Trophoblast cell (in vitro differentiated cells and primary cell): ENCODE results near the gene SATB2.

Experiments used
- DNase-seq, 2 donors: peaks; one replicate each; pipeline ENCODE4 v3.0.0-alpha.2; 2016
- H2AFZ ChIP-seq: 2 replicates; pipeline ENCODE4 v1.6.1; 2013; ENCODE audit warnings: low read length, moderate library complexity, mild to moderate bottlenecking; ENCODE audit not compliant: insufficient read depth, poor library complexity
- H2AK5ac ChIP-seq: 2 replicates; pipeline ENCODE4 v1.6.1; 2013; ENCODE audit warnings: mild to moderate bottlenecking, low read length
- H2BK120ac ChIP-seq: 2 replicates; pipeline ENCODE4 v1.6.1; 2013; ENCODE audit warnings: low read length, mild to moderate bottlenecking, moderate library complexity; ENCODE audit not compliant: insufficient read depth, poor library complexity
- H2BK12ac ChIP-seq: 2 replicates; pipeline ENCODE4 v1.6.1; 2013; ENCODE audit warnings: mild to moderate bottlenecking, low read length, moderate library complexity
- H2BK5ac ChIP-seq: 2 replicates; pipeline ENCODE4 v1.6.1; 2013; ENCODE audit warnings: low read length, low read depth, moderate library complexity, mild to moderate bottlenecking; ENCODE audit not compliant: poor library complexity
- H3K14ac ChIP-seq: 2 replicates; pipeline ENCODE4 v1.6.1; 2013; ENCODE audit warnings: mild to moderate bottlenecking, low read length
- H3K18ac ChIP-seq: 2 replicates; pipeline ENCODE4 v1.6.1; 2013; ENCODE audit warnings: mild to moderate bottlenecking, low read length
- H3K23ac ChIP-seq: 2 replicates; pipeline ENCODE4 v1.6.1; 2013; ENCODE audit warnings: low read length
- H3K27ac ChIP-seq: 2 replicates; pipeline ENCODE4 v1.5.1; 2013; ENCODE audit warnings: low read depth, mild to moderate bottlenecking, inconsistent platforms, low read length, moderate library complexity
- H3K27me3 ChIP-seq: 2 replicates; pipeline ENCODE4 v1.6.1; 2013; ENCODE audit warnings: inconsistent platforms, mild to moderate bottlenecking, low read length, moderate library complexity; ENCODE audit not compliant: insufficient read depth
- H3K36me3 ChIP-seq, 2 experiments: 1 replicate in 1 of 2; 2 replicates in 1 of 2; pipeline ENCODE4 v1.6.1; 2013; ENCODE audit warnings: low read length in 2 of 2, mild to moderate bottlenecking in 2 of 2, moderate library complexity in 1 of 2; ENCODE audit not compliant: insufficient read depth in 2 of 2, control insufficient read depth in 1 of 2
- H3K4ac ChIP-seq: 2 replicates; pipeline ENCODE4 v1.6.1; 2013; ENCODE audit warnings: low read depth, mild to moderate bottlenecking, low read length, moderate library complexity
- H3K4me1 ChIP-seq, 2 experiments: 1 replicate in 1 of 2; 2 replicates in 1 of 2; pipeline ENCODE4 v1.6.1; 2013; ENCODE audit warnings: low read length in 2 of 2, mild to moderate bottlenecking in 2 of 2, moderate library complexity in 1 of 2; ENCODE audit not compliant: insufficient read depth in 2 of 2, control insufficient read depth in 1 of 2
- H3K4me2 ChIP-seq: 2 replicates; pipeline ENCODE4 v1.6.1; 2013; ENCODE audit warnings: inconsistent platforms, mild to moderate bottlenecking, low read length, moderate library complexity
- H3K4me3 ChIP-seq: 2 replicates; pipeline ENCODE4 v1.5.1; 2013; ENCODE audit warnings: mild to moderate bottlenecking, low read depth, low read length, inconsistent platforms
- H3K79me1 ChIP-seq: one replicate; pipeline ENCODE4 v1.6.1; 2013; ENCODE audit warnings: low read length
- H3K79me2 ChIP-seq: 2 replicates; pipeline ENCODE4 v1.6.1; 2013; ENCODE audit warnings: low read length, mild to moderate bottlenecking; ENCODE audit not compliant: control insufficient read depth, insufficient read depth, poor library complexity
- H3K9ac ChIP-seq: 2 replicates; pipeline ENCODE4 v1.6.1; 2013; ENCODE audit warnings: mild to moderate bottlenecking, low read length
- H3K9me3 ChIP-seq: 2 replicates; pipeline ENCODE4 v1.6.1; 2013; ENCODE audit warnings: low read depth, mild to moderate bottlenecking, control low read depth, inconsistent platforms, low read length; ENCODE audit not compliant: insufficient read depth
- H4K12ac ChIP-seq: 2 replicates; pipeline ENCODE4 v1.6.1; 2013; ENCODE audit warnings: low read depth, mild to moderate bottlenecking, low read length, moderate library complexity
- H4K8ac ChIP-seq: 2 replicates; pipeline ENCODE4 v1.6.1; 2013; ENCODE audit warnings: low read depth, mild to moderate bottlenecking, low read length, moderate library complexity
- H4K91ac ChIP-seq: one replicate; pipeline ENCODE4 v1.6.1; 2013; ENCODE audit warnings: low read depth, mild to moderate bottlenecking, low read length, moderate library complexity
- WGBS: extraction: QIAGEN DNeasy Blood & Tissue Kit; methylation state at CpG from one replicate; pipeline ENCODE4 v1.1.7; 2013; ENCODE audit warnings: missing lambda C conversion rate; ENCODE audit not compliant: insufficient read length, insufficient coverage; ENCODE audit errors: extremely low coverage; 5-methylcytosine and 5-hydroxymethylcytosine counted together

SATB2 gene

DNA sequence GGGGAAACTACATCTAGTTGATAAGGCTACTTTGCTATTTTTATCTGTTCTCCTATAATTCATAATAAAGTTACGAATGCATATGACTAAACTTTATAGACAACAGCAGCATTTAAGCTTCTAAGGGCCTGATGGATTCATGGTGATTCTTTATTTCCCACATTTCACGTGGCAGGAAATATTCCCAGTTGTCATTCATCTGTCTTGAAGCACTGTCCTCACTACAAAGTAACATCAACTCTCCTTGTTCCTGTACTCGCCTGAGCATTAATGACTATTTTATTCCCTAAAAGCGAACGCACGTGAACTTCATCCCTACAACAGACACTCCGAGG lies 2.6 kb downstream of the SATB2 start:
- Histone ChIP-seq H3K27me3 (peaks cover 31% of the 10 kb centered on the region), H3K79me2 (no peaks in the 10 kb centered on the region), H3K27ac (no peak overlapping the region), H3K23ac (no peak overlapping the region), H3K14ac (no peak overlapping the region), H2AK5ac (no peak overlapping the region), H4K8ac (no peak overlapping the region), H3K79me1 (peaks cover 8% of the 10 kb centered on the region), H2BK5ac (no peak overlapping the region), H3K4me2 (peak overlapping the region; percentile 78), H3K9me3 (no peaks in the 10 kb centered on the region), H3K9ac (no peak overlapping the region), H3K4me3 (no peak overlapping the region), H3K4ac (no peak overlapping the region), H4K91ac (no peak overlapping the region), H2BK120ac (no peak overlapping the region), H4K12ac (no peak overlapping the region), H2AFZ (no peak overlapping the region), H3K36me3 (no peaks in the 10 kb centered on the region), H3K4me1 (peaks cover 9 to 16% of the 10 kb centered on the region in 2 experiments), H3K18ac (no peak overlapping the region), H2BK12ac (no peak overlapping the region)
- no peak for DNase-seq
- no CpG with 5 or more reads among the region's 7 CpGs for WGBS

DNA sequence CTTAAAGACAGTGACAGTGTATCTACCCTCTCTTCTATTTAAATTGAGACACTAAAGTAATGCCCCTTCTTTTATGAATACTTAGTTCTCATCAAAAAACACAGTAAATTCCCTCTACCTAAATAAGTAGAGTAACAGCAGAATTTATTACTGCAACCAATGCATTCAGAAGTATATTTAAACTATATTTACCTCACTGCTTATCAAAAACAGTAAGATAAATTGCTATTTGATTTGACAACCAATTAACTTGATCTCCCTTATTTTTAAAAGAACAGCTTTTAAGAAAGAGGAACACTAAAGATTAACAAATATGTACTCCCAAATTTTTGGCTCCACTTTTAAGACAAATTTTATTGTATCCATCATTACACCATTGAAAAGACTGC lies 4.8 kb downstream of the SATB2 start:
- Histone ChIP-seq H3K4me2 (no peak overlapping the region), H3K27me3 (peaks cover 23% of the 10 kb centered on the region), H3K9me3 (no peaks in the 10 kb centered on the region), H3K9ac (no peak overlapping the region), H2BK5ac (no peak overlapping the region), H2BK12ac (no peak overlapping the region), H3K18ac (no peak overlapping the region), H3K14ac (no peak overlapping the region), H4K12ac (no peak overlapping the region), H3K4me1 (peaks cover 9 to 13% of the 10 kb centered on the region in 2 experiments), H3K79me1 (peaks cover 2% of the 10 kb centered on the region), H3K79me2 (no peaks in the 10 kb centered on the region), H4K91ac (no peak overlapping the region), H3K27ac (no peak overlapping the region), H2BK120ac (no peak overlapping the region), H3K23ac (no peak overlapping the region), H4K8ac (no peak overlapping the region), H3K4ac (no peak overlapping the region), H2AFZ (no peak overlapping the region), H3K36me3 (no peaks in the 10 kb centered on the region), H3K4me3 (no peak overlapping the region), H2AK5ac (no peak overlapping the region)
- DNase-seq: no peak

DNA sequence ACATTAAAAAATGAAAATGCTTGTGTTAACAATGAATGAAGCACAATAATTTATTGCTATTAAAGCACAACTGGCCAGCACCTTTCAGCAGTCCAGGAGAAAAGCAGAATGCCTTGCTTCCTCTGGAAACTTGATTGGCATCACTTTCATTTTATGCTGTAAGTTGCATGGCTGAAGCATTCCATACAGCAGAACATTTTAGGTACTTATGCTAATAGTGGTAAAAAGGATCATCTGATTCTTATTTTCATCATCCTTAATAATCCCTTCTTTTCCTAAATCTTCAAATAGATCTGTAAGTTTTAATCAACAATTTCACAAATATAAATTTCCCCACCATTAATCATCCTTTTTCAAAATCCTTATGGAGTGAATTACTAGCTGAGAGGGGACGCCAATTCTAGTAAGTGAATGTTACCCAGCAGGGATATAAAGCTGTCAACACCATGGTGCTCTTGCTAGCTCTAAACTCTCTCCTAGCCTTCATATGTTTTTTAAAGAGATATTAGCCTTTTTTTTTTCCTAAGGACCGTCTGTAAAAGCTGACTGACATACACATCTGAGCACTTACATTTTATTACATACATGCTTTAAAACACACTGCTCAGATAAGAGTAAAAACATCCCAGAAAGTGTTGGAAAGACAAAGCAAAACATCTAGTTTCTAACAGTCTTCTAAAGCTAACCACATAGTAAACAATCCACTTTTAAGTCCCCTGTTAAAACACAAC lies 5.3 kb downstream of the SATB2 start:
- H3K23ac ChIP-seq: no peak overlapping the region
- no peaks in the 10 kb centered on the region for H3K9me3 ChIP-seq
- no peak overlapping the region for H3K9ac ChIP-seq
- H2BK5ac ChIP-seq: no peak overlapping the region
- H3K4me2 ChIP-seq: no peak overlapping the region
- no peaks in the 10 kb centered on the region for H3K79me1 ChIP-seq
- no peak overlapping the region for H3K18ac ChIP-seq
- no peak overlapping the region for H2BK12ac ChIP-seq
- peaks cover 19% of the 10 kb centered on the region for H3K27me3 ChIP-seq
- H2AFZ ChIP-seq: no peak overlapping the region
- no peak overlapping the region for H3K4me3 ChIP-seq
- H2AK5ac ChIP-seq: no peak overlapping the region
- no peak for DNase-seq
- peaks cover 9 to 13% of the 10 kb centered on the region in 2 experiments for H3K4me1 ChIP-seq
- H3K36me3 ChIP-seq: no peaks in the 10 kb centered on the region
- H4K12ac ChIP-seq: no peak overlapping the region
- no peak overlapping the region for H3K27ac ChIP-seq
- H3K79me2 ChIP-seq: no peaks in the 10 kb centered on the region
- H2BK120ac ChIP-seq: no peak overlapping the region
- no peak overlapping the region for H4K8ac ChIP-seq
- WGBS: no CpG with 5 or more reads among the region's 2 CpGs
- no peak overlapping the region for H3K14ac ChIP-seq
- H3K4ac ChIP-seq: no peak overlapping the region
- H4K91ac ChIP-seq: no peak overlapping the region

DNA sequence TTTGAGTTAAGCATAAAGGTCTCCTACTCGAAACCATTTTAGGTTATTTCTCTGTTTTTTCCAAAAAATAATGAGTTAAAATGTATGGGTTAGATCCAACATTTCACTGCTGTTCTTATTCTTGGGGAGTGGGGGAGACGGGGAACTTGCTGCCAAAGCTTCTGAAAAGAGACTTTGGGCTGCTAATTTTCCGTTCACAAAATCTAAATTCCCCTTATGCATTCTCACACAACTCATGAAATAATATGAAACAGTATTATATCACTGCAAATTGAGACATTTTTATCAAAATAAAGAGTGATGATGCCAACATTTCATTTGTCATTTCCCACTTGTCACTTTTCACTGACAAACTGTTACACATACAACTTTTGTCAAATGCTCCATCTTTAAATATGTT lies 7.8 kb downstream of the SATB2 start:
- H3K79me2 ChIP-seq: no peaks in the 10 kb centered on the region
- H3K9me3 ChIP-seq: no peaks in the 10 kb centered on the region

More for the DNA sequence above, 7.8 kb downstream of the SATB2 start:
- Histone ChIP-seq H4K12ac (no peak overlapping the region), H3K14ac (no peak overlapping the region), H2BK12ac (no peak overlapping the region), H2AFZ (no peak overlapping the region), H3K4me3 (no peak overlapping the region), H2BK120ac (no peak overlapping the region), H3K18ac (no peak overlapping the region), H3K79me1 (no peaks in the 10 kb centered on the region), H3K23ac (no peak overlapping the region), H3K4ac (no peak overlapping the region), H3K27me3 (no peaks in the 10 kb centered on the region), H3K36me3 (no peaks in the 10 kb centered on the region), H3K4me2 (no peak overlapping the region), H2AK5ac (no peak overlapping the region), H3K9ac (no peak overlapping the region), H4K91ac (no peak overlapping the region), H4K8ac (no peak overlapping the region), H3K27ac (no peak overlapping the region), H2BK5ac (no peak overlapping the region), H3K4me1 (no peaks in the 10 kb centered on the region)
- DNase-seq: no peak
- WGBS: no CpG with 5 or more reads among the region's 3 CpGs
